HG03442 (cell line): Measurements from ENCODE around the gene TSPAN5.

Source experiments
- ATAC-seq: cut with Tn5 transposase; IDR thresholded peaks from one replicate; pipeline ENCODE4 v1.9.1; 2021; ENCODE audit warnings: mild to moderate bottlenecking, moderate library complexity; ENCODE audit not compliant: unreplicated experiment

Gene TSPAN5

DNA sequence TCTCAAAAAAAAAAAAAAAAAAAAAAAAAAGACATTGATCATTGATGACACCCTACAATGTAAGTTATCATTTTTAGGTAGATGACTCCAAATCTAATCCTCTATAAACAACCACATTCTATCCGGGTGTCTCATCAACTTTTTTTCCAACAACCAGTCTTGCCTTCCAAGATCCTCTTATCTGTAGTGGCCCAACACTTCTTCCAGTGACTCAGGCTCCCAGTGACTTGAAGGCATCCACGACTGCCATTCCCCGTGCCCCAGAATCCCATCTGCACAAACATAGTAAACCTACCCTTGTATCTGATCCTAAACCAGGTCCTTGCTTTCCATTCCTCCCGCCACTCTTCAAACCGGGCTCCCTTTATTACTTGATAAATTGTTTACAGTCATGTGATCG is 15.6 kb upstream of the TSPAN5 start:
- ATAC-seq: no peak

GRCh38 chr4:98673288-98673644 is 14.9 kb upstream of the TSPAN5 start:
- ATAC-seq: no peak

- ATAC-seq: no peak
These were observed 14.3 kb upstream of the TSPAN5 start for GRCh38 chr4:98672583-98673287.

DNA sequence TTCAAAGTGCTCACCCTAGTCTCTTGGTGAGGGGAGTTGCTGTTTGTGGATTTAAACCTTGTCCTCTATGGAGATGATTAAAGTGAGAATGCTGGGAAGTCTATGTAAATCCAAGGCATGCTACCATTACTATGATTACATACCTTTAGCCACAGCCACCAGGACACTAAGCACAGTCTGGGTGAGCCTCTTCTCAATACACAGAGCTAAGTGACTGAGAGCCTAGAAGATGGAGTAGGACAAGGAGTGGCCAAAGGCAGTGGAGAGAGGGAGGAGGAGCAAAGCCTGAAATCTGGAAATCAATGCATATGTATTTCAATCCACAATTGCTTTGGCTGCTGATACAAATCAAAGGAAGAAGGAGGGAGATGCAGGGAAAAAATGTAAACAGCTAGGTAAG is 12.7 kb upstream of the TSPAN5 start:
- no peak for ATAC-seq

DNA sequence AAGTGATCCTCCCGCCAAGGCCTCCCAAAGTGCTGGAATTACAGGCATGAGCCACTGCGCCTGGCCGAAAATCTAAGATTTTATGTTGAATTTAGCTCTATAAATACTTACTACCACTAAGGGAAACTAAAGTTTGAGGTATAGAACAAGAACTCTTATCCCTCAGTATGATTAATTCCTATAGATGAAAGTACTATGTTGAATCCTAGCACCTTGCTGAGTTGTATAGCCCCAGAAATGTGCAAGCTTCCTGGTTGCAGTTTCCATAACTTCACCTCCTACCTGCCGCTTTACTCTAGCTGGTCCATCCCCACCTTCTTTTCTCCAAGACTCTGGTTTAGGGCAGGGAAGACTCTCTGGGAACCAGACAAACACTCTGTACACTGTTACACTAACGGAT is 11.8 kb upstream of the TSPAN5 start:
- no peak for ATAC-seq

GRCh38 chr4:98669577-98669976 is 11.2 kb upstream of the TSPAN5 start:
- ATAC-seq: no peak

DNA sequence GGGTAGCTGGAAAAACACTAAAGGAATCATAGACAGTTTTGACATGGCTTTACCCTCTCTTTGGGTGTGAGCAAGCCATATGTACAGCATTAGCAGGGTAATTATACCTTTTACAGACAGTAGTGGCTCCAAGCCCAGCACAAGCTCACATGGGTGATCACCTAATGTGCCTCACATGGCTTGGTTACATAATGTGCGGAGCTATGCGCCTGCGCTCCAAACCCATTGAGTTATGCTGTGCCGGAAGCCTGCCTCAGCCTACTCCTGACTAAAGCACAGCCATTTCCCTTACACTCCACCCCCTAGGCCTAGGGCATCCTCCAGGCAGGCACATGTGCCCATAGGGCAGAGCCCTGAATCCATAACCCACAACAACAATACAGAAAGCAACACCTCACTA is 6.5 kb upstream of the TSPAN5 start:
- ATAC-seq: no peak

GRCh38 chr4:98663226-98664006 is 5.0 kb upstream of the TSPAN5 start:
- peak; percentile 66 for ATAC-seq

DNA sequence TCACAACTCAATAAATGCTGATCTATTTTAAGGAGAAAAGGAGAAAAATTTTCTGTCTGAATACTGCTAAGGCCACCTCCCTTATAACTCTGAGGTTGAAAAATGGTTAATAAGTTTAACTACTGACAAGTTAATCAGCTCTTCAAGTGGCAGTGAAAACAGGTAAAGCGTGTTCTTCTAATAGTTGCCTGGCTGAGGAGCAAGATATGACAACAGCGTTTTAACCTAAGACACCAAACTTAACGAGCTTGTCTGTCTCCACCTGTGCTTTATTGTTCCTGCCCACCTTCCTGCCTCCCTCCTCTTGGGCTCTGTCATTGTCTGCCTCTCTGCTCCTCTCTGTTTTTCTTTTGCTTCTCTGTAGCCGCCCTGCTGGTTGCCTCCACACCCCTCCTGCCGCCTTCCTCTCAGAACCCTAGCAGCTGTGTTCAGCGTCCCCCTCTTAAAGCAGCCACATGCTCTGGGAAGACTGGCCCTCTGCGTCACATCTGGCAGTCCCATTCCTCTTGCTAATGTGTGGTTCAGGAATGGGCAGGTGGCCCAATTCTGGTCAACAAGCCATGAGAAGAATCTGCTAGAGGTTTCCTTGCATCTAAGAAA is 4.3 kb upstream of the TSPAN5 start:
- peak; percentile 5 for ATAC-seq

GRCh38 chr4:98662055-98662453 is 3.6 kb upstream of the TSPAN5 start:
- ATAC-seq: no peak

GRCh38 chr4:98661371-98662054 is 3.1 kb upstream of the TSPAN5 start:
- no peak for ATAC-seq

DNA sequence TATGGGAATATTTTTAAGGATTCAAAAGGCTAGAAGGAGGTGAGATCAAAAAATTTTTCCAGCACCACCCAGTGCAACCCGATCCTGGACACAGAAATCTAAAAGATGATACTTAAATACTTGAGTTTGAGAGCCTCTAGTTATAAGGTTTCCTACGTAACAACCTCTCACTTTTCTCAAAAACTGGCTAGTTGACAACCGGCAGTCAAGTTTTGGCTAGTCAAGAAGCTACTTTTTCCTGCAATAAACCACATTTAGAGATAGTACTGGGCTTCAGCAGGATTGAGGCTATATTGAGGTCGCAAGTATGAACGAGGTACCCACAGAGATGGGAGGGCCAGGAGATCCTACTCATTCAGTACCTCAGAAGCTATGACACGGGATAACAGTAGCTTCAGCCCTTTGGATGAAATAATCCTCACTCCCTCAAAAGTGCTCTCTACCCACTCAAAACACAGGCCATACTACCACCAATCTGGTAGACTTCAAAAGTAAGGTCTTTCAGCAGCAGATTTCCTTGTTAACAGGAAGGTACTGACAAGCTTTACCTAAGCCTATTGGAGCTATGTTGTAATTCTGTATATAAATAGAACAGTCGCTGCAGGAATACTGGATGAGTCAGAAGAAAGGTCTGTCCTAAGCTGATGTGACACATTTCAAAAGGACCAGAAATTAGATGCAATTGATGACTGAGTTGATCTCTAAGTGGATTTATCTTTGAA is 1.5 kb upstream of the TSPAN5 start:
- ATAC-seq: no peak

DNA sequence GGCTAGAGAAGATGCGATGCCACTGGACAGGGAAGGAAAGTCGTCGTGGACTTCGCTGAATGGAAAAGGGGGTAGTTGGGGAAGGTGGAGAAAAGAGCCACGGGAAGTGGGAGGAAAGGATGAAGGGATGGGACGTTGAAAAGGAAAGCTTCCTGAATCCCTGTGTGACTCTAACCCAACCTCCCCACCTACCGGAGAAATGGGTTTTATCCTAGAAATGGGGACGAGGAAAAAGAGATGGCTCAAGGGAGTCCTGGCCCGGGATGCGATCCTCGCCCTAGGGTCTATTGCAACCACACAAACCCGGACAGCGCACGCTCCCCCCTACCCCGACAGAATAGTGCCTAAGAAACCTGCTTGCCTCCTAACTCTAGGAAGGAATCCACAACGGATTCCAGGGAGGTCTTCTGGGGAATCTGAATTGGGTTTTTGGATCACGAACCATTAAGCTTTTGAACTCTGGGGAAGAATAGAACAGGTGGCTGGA is 738 bp upstream of the TSPAN5 start:
- ATAC-seq: no peak

DNA sequence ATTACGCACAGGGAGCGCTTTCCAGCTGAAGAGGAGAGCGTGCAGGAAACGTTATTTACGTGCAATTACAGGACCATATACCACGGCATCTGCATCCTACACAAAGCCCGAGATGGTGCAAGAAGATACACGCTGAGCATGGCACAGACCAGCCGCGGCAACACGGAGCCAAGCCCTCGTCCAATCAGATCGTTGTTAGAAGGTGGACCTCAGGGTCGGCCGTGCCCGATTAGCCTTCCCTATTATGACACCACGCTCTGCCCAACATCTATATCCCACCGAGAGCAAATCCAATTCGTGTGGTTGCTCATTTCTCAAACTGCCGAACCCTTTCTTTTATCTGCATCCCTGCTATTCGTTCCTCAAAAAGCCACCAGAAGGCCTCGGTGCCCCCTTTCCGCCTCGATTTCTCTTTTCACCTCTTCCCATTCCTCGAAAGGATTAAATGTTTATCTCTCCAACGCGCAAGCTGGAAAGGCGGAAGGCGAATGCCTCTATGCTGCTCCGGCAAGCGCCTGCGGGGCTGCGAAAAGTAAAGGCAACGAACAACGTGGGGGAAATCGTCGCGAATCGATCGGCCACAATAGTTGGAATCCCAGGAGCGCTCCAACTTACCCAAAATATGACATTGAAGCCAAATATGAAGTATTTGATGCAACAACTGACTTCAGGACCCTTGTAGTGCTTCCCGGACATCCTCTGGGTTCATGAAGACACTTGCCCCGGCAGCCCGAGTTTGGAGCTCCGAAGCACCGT is 702 bp downstream of the TSPAN5 start:
- peak; percentile 1 for ATAC-seq

GRCh38 chr4:98656886-98657285 is 1.5 kb downstream of the TSPAN5 start:
- ATAC-seq: no peak

GRCh38 chr4:98656443-98656842 is 2.0 kb downstream of the TSPAN5 start:
- no peak for ATAC-seq

DNA sequence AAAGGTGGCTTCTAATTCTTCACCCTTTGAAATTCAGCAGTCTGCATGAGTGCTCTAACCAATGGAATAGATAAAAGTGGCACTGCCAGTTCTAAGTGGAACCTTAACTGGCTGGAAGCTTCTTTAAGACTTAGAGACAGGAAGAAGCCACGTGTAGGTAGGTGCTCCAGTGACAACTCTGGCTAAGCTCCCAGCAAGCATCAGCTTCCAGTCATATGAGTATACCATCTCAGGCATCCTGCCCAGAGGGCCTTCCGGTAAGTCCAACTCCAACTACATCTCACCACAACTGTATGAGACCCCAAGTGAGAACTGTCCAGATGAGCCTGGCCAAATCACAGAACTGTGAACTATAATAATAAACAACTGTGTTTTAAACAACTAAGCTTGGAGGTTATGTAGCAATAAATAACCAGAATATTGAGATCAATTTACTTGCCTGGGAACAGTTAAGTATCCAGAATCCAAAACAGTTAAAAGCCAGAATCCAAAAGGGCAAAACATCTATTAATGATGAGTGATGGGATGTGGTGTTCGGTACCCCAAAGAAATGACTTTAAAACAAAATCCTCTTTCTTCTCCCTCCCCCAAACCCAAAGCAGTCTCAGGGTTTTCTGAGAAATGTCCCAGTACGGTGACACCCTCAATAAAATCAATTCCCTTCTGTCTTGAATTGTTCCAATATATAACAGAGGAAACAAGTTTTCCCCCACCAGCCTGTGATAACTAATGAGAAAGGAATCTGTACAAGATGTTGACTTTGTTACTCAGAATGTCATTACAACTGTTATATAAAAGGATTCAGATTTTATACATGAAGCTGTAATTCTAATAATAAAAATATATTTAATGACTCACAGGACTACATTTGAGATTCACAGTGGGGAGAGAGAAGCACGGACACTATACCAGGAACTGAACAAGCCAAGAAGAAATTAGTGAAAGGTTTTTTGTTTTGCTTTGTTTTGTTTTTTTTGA is 4.2 kb downstream of the TSPAN5 start:
- ATAC-seq: no peak

- ATAC-seq: no peak
These were observed 5.4 kb downstream of the TSPAN5 start for GRCh38 chr4:98652996-98653395.

DNA sequence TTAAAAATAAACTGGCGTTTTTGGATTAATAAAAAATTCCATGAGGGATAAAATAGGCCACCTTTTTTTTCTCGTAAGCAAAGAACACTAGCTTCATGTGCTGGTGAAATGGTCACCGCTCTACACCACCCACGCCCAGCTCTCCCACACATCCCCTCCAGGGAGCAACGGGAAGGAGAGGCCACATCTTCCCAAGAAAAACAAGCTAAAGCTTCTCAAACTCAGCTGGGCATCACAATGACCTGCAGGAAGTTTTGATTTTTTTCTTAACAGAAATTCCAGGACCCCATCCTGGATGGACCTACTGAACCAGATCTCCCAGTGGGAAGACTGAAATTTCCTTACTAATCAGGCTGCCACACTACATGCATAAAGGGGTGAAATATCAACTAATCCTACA is 9.8 kb downstream of the TSPAN5 start:
- no peak for ATAC-seq
